ENCODE results near the gene ANKRD7.
A peak's percentile ranks its signal among the peaks of the same experiment; 100 is the strongest.

The ANKRD7 gene, protein sequence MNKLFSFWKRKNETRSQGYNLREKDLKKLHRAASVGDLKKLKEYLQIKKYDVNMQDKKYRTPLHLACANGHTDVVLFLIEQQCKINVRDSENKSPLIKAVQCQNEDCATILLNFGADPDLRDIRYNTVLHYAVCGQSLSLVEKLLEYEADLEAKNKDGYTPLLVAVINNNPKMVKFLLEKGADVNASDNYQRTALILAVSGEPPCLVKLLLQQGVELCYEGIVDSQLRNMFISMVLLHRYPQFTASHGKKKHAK

GRCh38 chr7:118224521-118224920 is at the start of gene ANKRD7:
Gene ANKRD7 (plus strand): TSS chr7:118224704. CDS start chr7:118224831, 127 bp downstream.
- no peak for DNase-seq

- DNase-seq: no peak
Observed at GRCh38 chr7:118175740-118176139, 48.8 kb upstream of the ANKRD7 start.

DNA sequence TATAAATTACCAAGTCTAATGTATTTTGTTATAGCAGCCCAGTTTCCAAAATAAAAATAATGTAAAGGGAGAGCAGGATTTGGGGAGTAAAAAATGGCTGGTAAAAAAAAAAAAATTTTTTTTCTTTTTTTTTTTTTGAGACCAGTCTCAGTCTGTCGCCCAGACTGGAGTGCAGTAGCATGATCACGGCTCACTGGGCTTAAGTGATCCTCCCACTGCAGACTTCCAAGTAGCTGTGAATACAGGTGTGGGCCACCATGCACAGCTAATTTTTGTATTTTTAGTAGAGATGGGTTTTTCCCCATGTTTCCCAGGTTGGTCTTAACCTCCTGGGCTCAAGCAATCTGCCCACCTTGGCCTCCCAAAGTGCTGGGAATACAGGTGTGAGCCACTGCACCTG is 45.3 kb upstream of the ANKRD7 start:
- DNase-seq: no peak

- no peak for DNase-seq
Observed at GRCh38 chr7:118182593-118183427, 41.7 kb upstream of the ANKRD7 start.

DNA sequence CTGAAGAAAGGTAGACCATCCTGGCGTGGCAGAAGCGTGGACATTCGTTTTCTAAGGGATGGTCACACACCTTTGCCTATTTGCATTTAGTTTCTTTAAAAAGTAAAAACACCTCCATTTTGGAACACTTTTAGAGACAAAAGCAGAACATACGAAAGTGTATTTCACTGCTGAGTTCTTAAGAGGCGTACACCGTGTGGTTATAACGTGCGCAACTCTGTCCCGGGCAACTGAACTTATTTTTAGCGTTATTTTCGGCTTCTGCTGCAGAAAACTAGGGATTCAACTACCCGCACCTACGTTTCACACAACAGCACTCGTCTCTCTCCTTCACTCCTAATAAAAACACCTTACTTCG is 41.1 kb upstream of the ANKRD7 start:
- no peak for DNase-seq

GRCh38 chr7:118183786-118184564 is 40.5 kb upstream of the ANKRD7 start, which contains the start of gene LSM8:
Gene LSM8 (plus strand): TSS chr7:118184164. CDS start chr7:118184224, 60 bp downstream.
- peak; percentile 95 for DNase-seq

DNA sequence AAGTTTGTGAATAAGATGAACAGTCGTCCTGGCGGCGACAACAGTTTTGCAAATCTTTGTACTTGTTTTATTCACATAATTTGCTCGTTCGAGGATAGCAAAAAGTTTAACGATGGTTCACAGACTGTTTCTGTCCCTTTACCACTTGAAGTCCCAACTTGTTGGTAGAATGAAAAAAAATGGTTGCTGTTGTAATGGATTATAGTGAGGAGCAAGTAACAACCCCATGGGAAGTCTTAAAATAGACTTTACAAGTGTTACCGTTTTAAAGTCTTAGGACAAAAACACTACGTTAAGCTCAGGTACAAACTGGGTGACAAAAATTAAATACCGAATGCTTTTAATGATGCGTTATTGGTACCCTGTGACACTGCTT is 40.0 kb upstream of the ANKRD7 start:
- DNase-seq: no peak

- DNase-seq: no peak
Observed at GRCh38 chr7:118185163-118185860, 39.2 kb upstream of the ANKRD7 start.

- DNase-seq: no peak
Observed at GRCh38 chr7:118186501-118186900, 38.0 kb upstream of the ANKRD7 start.

DNA sequence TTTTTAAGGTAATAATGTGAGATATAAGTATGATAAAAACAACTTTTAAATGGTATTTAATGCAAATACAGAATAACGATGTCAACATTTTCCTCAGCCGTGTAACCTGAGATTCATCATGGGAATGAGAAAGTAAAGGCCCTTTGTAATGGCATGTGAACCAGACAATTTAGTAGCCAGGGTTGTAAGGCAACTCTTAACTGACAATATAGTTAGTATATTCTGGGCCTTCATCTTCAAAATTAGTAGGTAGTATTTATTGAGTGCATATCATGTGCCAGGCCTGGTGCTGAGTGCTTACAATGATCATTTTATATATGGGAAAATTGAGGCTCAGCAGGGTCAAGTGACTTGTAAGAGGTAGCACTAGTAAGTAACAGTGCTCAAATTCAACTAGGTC is 29.9 kb upstream of the ANKRD7 start:
- DNase-seq: no peak

DNA sequence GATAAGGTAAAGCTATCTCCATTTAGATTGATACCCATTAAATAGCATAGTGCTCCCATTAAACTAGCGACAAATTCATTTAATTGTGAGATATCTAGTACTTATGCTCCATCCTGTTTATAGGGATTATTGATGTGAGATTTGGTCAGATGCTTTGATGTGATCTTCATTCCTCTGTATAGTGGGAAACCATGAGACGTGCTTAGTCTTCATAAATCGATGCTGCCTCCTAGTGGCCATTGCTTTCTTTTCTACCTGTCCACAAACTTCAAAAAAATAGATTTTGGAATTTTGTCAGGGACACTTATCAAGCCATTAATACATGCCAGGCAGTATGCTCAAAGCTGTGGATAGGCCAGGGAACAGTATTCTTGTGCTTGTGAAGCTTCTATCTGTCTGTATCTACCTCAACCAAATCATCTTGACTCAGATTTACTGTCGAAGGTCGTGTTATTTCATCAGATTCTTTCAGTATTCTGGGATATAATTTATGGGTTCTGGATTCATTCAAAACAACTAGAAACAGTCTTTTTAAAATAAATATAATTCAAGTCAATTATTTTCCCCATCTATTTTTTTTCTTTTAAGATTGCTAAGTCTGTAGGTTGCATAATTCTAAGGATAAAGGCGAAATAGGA is 28.5 kb upstream of the ANKRD7 start:
- DNase-seq: peak; percentile 40

DNA sequence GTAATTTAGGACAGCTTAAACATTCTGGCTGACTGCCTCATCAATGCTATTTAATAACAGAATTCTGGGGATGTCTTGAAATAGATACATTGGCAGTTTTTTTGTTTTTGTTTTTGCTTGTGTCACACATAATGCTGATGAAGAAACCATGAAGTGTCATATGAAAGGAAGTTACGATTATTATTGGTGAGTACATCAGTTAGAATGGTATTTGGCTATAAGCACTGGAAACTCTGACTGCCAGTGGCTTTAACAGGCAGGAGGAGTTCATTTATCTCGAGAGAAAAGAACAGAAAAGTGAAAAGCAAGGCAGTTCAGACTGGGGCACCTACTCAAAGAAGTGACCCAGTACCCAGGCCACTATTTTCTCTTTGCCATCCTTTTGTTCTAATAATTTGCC is 22.4 kb upstream of the ANKRD7 start:
- no peak for DNase-seq

DNA sequence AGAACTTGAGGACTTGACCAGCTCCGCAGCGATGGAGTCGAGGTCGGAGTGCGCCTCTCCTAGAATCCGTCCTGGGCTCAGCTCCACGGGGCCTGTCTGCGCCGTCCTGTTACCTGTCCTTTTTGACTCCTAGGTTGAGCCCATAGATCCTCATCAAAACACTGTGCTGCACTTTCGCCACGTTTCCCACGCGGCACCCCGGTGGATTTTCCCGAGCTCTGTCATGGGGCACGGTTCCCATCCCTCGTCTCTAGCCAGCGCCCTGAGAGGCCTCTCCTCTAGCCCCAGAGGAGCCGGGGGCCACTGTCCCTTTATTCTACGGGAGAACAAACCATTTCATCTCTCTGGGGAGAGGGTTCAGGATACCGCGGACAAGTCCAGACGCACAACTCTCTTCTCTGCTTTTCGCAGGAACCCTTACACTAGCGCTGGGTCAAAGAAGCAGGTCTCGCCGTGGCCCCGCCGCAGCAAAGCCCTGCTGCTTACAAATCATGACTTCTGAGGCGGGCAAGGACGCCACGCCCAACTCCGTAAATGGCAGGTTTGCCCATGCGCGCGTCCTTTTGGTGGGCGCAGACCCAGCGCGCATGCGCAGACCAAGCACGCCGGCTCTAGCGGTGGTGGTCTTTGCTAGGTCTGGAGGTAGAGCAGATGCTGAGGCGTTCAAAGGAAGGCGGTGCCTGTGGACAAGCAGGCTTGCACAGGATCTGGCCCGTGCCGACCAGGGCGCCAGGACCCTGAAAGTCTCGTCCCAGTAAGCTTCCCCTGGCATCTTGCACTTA is 10.3 kb upstream of the ANKRD7 start:
- DNase-seq: peak; percentile 52

DNA sequence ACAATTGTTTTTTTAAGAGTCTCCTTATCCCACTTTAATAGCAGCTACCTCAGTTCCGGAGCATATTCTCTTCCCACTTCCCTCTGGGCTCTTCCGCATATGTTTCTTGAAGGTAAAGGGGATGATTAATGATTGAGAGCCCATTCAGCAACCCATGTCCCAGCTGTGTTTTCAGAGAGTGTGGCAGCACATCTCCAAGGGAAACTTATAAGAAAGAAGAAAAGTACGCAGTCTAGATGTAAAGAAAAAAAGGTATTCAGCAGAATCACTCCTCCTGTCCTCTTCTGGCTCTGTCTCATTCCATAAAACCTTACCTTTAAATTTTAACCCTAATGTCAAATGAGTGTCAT is 9.7 kb upstream of the ANKRD7 start:
- DNase-seq: no peak

DNA sequence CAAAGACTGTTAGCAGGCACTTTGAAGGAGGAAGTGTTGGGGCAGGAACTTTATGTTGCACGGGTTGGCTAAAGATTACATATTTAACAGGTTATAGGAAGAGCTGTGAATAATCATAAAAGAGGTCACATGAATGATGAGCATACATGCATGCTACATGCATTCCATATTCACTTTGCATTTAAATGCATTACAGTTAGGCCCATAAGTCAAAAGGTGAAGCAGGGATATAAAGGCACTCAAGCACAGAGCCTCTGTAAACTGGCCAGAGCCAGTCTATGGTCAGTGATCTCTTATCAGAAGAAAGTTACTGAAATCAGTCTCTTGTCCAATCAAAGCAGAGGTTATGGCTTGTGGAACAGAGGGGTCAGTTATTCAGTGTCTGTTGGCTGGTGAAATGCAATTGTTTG is 7.3 kb upstream of the ANKRD7 start:
- no peak for DNase-seq

- no peak for DNase-seq
Observed at GRCh38 chr7:118218413-118219156, 5.9 kb upstream of the ANKRD7 start.

- DNase-seq: no peak
Observed at GRCh38 chr7:118219157-118219512, 5.4 kb upstream of the ANKRD7 start.

DNA sequence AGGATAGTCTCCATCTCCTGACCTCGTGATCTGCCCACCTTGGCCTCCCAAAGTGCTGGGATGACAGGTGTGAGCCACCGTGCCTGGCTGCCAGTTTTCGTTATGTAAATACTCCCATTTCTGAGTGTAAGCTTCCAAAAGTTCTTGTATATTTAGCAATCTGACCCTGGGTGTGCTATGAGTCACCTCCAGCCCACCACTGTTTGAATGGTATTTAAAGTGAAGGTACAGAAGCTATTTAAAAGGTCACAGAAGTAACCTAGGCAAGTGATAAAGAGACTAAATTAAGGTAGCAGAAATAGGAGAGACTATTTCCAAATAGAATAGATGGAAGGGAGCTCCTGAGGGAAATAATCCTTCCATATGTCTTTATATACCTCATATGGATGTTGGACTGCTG is 3.9 kb upstream of the ANKRD7 start:
- DNase-seq: no peak

DNA sequence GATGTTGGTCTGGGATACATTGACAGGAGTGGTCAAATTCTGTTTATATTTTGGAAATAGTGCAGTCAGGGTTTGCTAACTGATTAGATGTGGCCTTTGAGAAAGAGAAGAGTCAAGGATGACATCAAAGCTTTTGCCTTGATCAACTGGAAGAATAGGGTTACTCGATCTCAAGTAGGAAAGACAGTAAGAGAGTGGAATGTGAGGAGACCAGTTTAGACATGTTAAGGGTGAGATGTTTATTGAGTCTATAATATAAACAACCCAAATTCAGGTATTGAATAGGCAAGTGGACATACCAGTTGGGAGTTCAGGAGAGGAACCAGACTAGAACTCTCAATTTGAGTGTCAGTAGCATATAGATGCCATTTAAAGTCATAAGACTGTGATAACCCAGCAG is 1.9 kb upstream of the ANKRD7 start:
- DNase-seq: no peak

- DNase-seq: no peak
Observed at GRCh38 chr7:118232837-118233236, 8.3 kb downstream of the ANKRD7 start.

DNA sequence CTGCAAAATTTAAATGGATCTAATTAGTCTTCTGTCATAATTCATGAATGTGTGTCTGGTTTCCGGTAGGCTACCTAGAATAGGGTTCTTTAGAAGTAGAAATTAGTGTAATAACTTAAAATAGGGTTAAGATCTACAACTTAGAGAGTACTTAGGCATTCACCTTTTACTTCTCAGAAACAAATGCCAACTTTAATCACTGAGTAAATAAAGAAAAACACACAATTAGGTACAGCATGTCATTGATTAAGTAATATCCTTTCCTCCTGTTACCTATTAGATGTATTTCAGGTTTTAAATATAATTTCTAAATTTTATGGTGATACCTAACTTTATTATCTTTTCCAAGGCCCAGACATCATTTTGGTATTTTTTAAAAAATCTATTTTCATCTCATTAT is 9.3 kb downstream of the ANKRD7 start:
- no peak for DNase-seq

Data from NCI-H1436 (cell line).